H9 (cell line): ENCODE data around the gene MRC1. TPM values are rescaled to one million over a fixed set of nuclear protein-coding genes. Genes with fewer than 3 reads are reported as not detected.

Source experiments
- DNase-seq: peaks from one replicate; pipeline ENCODE4 v3.0.0-alpha.2; 2017
- H2AFZ ChIP-seq: one replicate; pipeline ENCODE4 v1.6.1; 2013; ENCODE audit warnings: mild to moderate bottlenecking, low read length, control low read depth, moderate library complexity
- H2AK5ac ChIP-seq: 2 replicates; pipeline ENCODE4 v1.6.1; 2013; ENCODE audit warnings: low read length, control low read depth, mixed read lengths; ENCODE audit not compliant: insufficient read length
- H2BK120ac ChIP-seq: one replicate; pipeline ENCODE4 v1.6.1; 2013; ENCODE audit warnings: low read depth, mild to moderate bottlenecking, low read length, control low read depth, inconsistent platforms; ENCODE audit not compliant: poor library complexity, severe bottlenecking
- H2BK12ac ChIP-seq: 2 replicates; pipeline ENCODE4 v1.6.1; 2013; ENCODE audit warnings: low read length, control low read depth, mixed read lengths, low read depth; ENCODE audit not compliant: insufficient read length
- H2BK15ac ChIP-seq: 2 replicates; pipeline ENCODE4 v1.6.1; 2013; ENCODE audit warnings: low read depth, low read length, control low read depth
- H2BK20ac ChIP-seq: one replicate; pipeline ENCODE4 v1.6.1; 2013; ENCODE audit warnings: low read depth, mild to moderate bottlenecking, low read length, control low read depth, inconsistent platforms; ENCODE audit not compliant: poor library complexity, severe bottlenecking
- H2BK5ac ChIP-seq: 2 replicates; pipeline ENCODE4 v1.6.1; 2013; ENCODE audit warnings: low read length, control low read depth, mixed read lengths; ENCODE audit not compliant: insufficient read length
- H3K14ac ChIP-seq: 2 replicates; pipeline ENCODE4 v1.6.1; 2013; ENCODE audit warnings: low read length, control low read depth; ENCODE audit not compliant: insufficient read depth
- H3K18ac ChIP-seq: 2 replicates; pipeline ENCODE4 v1.6.1; 2013; ENCODE audit warnings: low read depth, mild to moderate bottlenecking, mixed read lengths, low read length, control low read depth; ENCODE audit not compliant: insufficient read length
- H3K23ac ChIP-seq: 2 replicates; pipeline ENCODE4 v1.6.1; 2013; ENCODE audit warnings: low read length, control low read depth, mixed read lengths, low read depth; ENCODE audit not compliant: insufficient read length
- H3K23me2 ChIP-seq: 2 replicates; pipeline ENCODE4 v1.6.1; 2013; ENCODE audit warnings: low read depth, mild to moderate bottlenecking, mixed read lengths, low read length, control low read depth; ENCODE audit not compliant: insufficient read length, poor library complexity, severe bottlenecking
- H3K27ac ChIP-seq: 2 replicates; pipeline ENCODE4 v1.5.1; 2013; ENCODE audit warnings: low read length, control low read depth, mixed read lengths, low read depth; ENCODE audit not compliant: insufficient read length
- H3K27me3 ChIP-seq: 2 replicates; pipeline ENCODE4 v1.6.1; 2013; ENCODE audit warnings: low read length, control low read depth, inconsistent platforms; ENCODE audit not compliant: insufficient read depth
- H3K4ac ChIP-seq: 2 replicates; pipeline ENCODE4 v1.6.1; 2013; ENCODE audit warnings: low read depth, mild to moderate bottlenecking, control low read depth, inconsistent platforms, low read length, moderate library complexity
- H3K4me1 ChIP-seq: 2 replicates; pipeline ENCODE4 v1.6.1; 2013; ENCODE audit warnings: low read length, control low read depth, inconsistent platforms; ENCODE audit not compliant: insufficient read depth
- H3K4me2 ChIP-seq: 2 replicates; pipeline ENCODE4 v1.6.1; 2013; ENCODE audit warnings: low read length, control low read depth, mixed read lengths; ENCODE audit not compliant: insufficient read length, insufficient read depth
- H3K56ac ChIP-seq: 2 replicates; pipeline ENCODE4 v1.6.1; 2013; ENCODE audit warnings: low read depth, mild to moderate bottlenecking, mixed read lengths, low read length, control low read depth; ENCODE audit not compliant: insufficient read length
- H3K79me1 ChIP-seq: 2 replicates; pipeline ENCODE4 v1.6.1; 2013; ENCODE audit warnings: low read depth, mild to moderate bottlenecking, moderate library complexity, low read length, control low read depth, inconsistent platforms; ENCODE audit not compliant: insufficient read depth, poor library complexity, severe bottlenecking
- H3K79me2 ChIP-seq: 2 replicates; pipeline ENCODE4 v1.6.1; 2013; ENCODE audit warnings: low read length, control low read depth, inconsistent platforms; ENCODE audit not compliant: insufficient read depth
- H3K9ac ChIP-seq: 2 replicates; pipeline ENCODE4 v1.6.1; 2013; ENCODE audit warnings: low read length, control low read depth, mixed read lengths; ENCODE audit not compliant: insufficient read length; ENCODE audit errors: extremely low read depth
- H3K9me3 ChIP-seq: one replicate; pipeline ENCODE4 v1.6.1; 2013; ENCODE audit warnings: low read depth, low read length, inconsistent platforms; ENCODE audit not compliant: control insufficient read depth
- H3T11ph ChIP-seq: one replicate; pipeline ENCODE4 v1.6.1; 2013; ENCODE audit warnings: mild to moderate bottlenecking, low read length, control low read depth, inconsistent platforms
- H4K20me1 ChIP-seq: one replicate; pipeline ENCODE4 v1.6.1; 2013; ENCODE audit not compliant: control insufficient read depth, insufficient read length, insufficient read depth
- H4K5ac ChIP-seq: 2 replicates; pipeline ENCODE4 v1.6.1; 2013; ENCODE audit warnings: low read depth, mild to moderate bottlenecking, mixed read lengths, low read length, control low read depth; ENCODE audit not compliant: insufficient read length
- H4K8ac ChIP-seq: replicated peaks from 2 replicates; pipeline ENCODE4 v1.6.1; 2013; ENCODE audit warnings: low read length, control low read depth, mixed read lengths, low read depth; ENCODE audit not compliant: insufficient read length
- H4K91ac ChIP-seq: 2 replicates; pipeline ENCODE4 v1.6.1; 2013; ENCODE audit warnings: low read depth, mild to moderate bottlenecking, moderate library complexity, mixed read lengths, low read length, control low read depth; ENCODE audit not compliant: insufficient read length
- H3K27ac Mint-ChIP-seq, 3 experiments: 2 replicates in 2 of 3; 3 replicates in 1 of 3; pipeline ENCODE4 v1.8.0; 2020 to 2021; ENCODE audit warnings: mixed read lengths in 3 of 3, mild to moderate bottlenecking in 1 of 3, moderate library complexity in 1 of 3
- H3K27me3 Mint-ChIP-seq: 2 replicates; pipeline ENCODE4 v1.8.0; 2021; ENCODE audit warnings: low read depth, mild to moderate bottlenecking, moderate library complexity, mixed read lengths
- H3K36me3 Mint-ChIP-seq, 3 experiments: 2 replicates in 2 of 3; 3 replicates in 1 of 3; pipeline ENCODE4 v1.8.0; 2020 to 2021; ENCODE audit warnings: low read depth in 3 of 3, mixed read lengths in 3 of 3; ENCODE audit not compliant: insufficient read depth in 1 of 3
- H3K4me1 Mint-ChIP-seq, 2 experiments: 2 replicates each; pipeline ENCODE4 v1.8.0; 2020; ENCODE audit warnings: mixed read lengths in 2 of 2
- H3K4me3 Mint-ChIP-seq, 2 experiments: 2 replicates in 1 of 2; 3 replicates in 1 of 2; pipeline ENCODE4 v1.8.0; 2020 to 2021; ENCODE audit warnings: mild to moderate bottlenecking in 2 of 2, mixed read lengths in 2 of 2, moderate library complexity in 1 of 2
- H3K9me3 Mint-ChIP-seq, 2 experiments: 2 replicates in 1 of 2; 3 replicates in 1 of 2; pipeline ENCODE4 v1.8.0; 2020; ENCODE audit warnings: mild to moderate bottlenecking in 2 of 2, mixed read lengths in 2 of 2, moderate library complexity in 1 of 2
- CTCF ChIP-seq: fragments of 200-600 bp; sonication (generic); conservative IDR thresholded peaks from 3 replicates; pipeline ENCODE4 v1.8.0; 2021; ENCODE audit warnings: antibody characterized with exemption, mild to moderate bottlenecking
- WGBS: extraction: QIAGEN DNeasy Blood & Tissue Kit; methylation state at CpG from one replicate; pipeline ENCODE4 v1.1.7; 2013; ENCODE audit warnings: missing lambda C conversion rate, low lambda C conversion rate, mixed read lengths; ENCODE audit not compliant: insufficient read length; ENCODE audit errors: extremely low coverage; 5-methylcytosine and 5-hydroxymethylcytosine counted together
- total RNA-seq: library from RNA; stranded (reverse); gene quantifications from 2 replicates; pipeline ENCODE4 v1.2.1, GENCODE V29; 2021

MRC1 gene
- total RNA-seq, 1 experiment from 2014 or later: not detected

GRCh38 chr10:17915181-17915580 lies 106.0 kb downstream of the MRC1 start:
- Mint-ChIP-seq H3K9me3 (peaks cover 4 to 8% of the 10 kb centered on the region in 2 experiments; a peak in 4 of 5 replicates), H3K27ac (no peak overlapping the region), H3K36me3 (peaks cover 0 to 6% (median 0%) of the 10 kb centered on the region in 3 experiments; a peak in 3 of 7 replicates), H3K27me3 (no peaks in the 10 kb centered on the region), H3K4me1 (peaks cover 5 to 7% of the 10 kb centered on the region in 2 experiments), H3K4me3 (no peak overlapping the region)
- DNase-seq: no peak
- no peak overlapping the region for H3K23ac ChIP-seq
- no peaks in the 10 kb centered on the region for H3K9me3 ChIP-seq
- H2BK15ac ChIP-seq: no peak overlapping the region
- H3K56ac ChIP-seq: no peak overlapping the region
- no peak overlapping the region for H4K8ac ChIP-seq
- no peak overlapping the region for H2BK12ac ChIP-seq
- no peaks in the 10 kb centered on the region for H3K79me1 ChIP-seq
- H2AK5ac ChIP-seq: no peak overlapping the region
- no peak overlapping the region for H4K91ac ChIP-seq
- H2BK5ac ChIP-seq: no peak overlapping the region
- no peak overlapping the region for H4K5ac ChIP-seq
- H4K20me1 ChIP-seq: no peaks in the 10 kb centered on the region
- no peak overlapping the region for H3K9ac ChIP-seq
- no peak overlapping the region for H3K4ac ChIP-seq
- H2BK20ac ChIP-seq: no peak overlapping the region
- H3K27ac ChIP-seq: no peak overlapping the region
- no peak overlapping the region for H3K4me2 ChIP-seq
- no peak overlapping the region for H2AFZ ChIP-seq
- TF ChIP-seq CTCF: no peak
- H3K4me1 ChIP-seq: no peaks in the 10 kb centered on the region
- no CpG with 5 or more reads among the region's 4 CpGs for WGBS
- H3K14ac ChIP-seq: no peak overlapping the region
- no peaks in the 10 kb centered on the region for H3K27me3 ChIP-seq
- H3T11ph ChIP-seq: no peak overlapping the region
- H2BK120ac ChIP-seq: no peak overlapping the region
- H3K79me2 ChIP-seq: no peaks in the 10 kb centered on the region
- no peak overlapping the region for H3K18ac ChIP-seq
- H3K23me2 ChIP-seq: no peaks in the 10 kb centered on the region
